Left forelimb (tissue), 1 donor: ENCODE measurements around the gene LEF1.

ENCODE experiments used
- DNase-seq: peaks from one replicate; pipeline ENCODE4 v3.0.0-alpha.2; 2018; ENCODE audit warnings: low spot score

Gene LEF1

DNA sequence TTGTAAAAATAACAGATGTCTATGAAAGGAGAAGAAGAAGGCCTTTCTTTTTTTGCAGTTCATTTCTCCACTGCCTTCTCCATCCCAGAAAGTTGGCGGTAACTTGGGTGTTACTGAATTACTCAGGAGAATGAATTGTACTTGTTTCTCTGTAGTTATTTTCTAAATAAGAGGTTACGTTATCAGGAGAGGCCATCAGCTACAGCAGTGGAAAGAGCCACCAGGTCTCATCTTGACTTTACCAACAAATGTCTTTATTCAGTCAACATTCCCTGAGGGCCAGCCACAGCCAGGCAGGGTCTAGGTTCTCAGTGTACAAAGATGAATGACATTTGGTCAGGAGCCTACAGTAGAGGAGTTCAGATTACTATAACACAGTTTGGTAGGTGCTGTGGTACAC, 170.9 kb downstream of the LEF1 start:
- DNase-seq = no peak
